GM18909 (cell line): Measurements from ENCODE around the gene CGB7.

Source experiments
- ATAC-seq: cut with Tn5 transposase; IDR thresholded peaks from one replicate; pipeline ENCODE4 v1.9.1; 2021; ENCODE audit warnings: mild to moderate bottlenecking; ENCODE audit not compliant: unreplicated experiment, poor library complexity

CGB7 gene

GRCh38 chr19:49017666-49018351 lies 39.7 kb downstream of the CGB7 start:
- ATAC-seq: no peak

DNA sequence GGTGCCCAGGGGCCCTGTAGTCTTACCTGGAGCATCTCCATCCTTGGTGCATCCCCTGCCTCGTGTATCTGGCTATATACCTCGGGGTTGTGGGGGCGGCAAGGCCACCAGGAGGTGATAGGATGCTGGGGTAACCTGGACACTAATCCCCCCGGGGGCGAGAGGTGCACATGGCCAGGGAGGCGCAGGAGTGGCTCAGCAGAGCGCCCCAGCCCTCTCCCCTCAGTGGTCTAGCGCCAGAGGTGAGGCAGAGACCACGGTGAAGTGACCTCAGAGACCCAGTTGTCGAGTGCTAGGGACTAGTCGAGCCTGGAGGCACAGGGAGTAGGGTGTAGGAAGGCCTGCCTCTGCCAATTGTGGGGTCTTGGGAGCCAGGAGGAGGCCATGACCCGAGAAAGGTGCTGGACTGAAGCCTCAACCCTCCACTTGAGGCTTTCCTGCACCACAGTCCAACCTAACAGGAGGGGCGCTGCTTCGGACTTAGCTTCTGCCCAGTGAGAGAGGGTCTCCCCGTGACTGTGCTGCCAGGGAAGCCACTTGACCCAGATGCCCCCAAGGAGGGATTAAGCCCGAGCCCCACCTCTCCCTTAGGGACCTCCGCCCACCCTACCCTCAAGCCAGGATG lies 40.4 kb downstream of the CGB7 start, which contains the start of gene LHB:
LHB (minus strand) TSS at position 51 of the 625 bp plus-strand sequence; CDS start at position 41, 10 bp downstream.
- no peak for ATAC-seq

- ATAC-seq: no peak
Observed at GRCh38 chr19:49016067-49016839, 41.3 kb downstream of the CGB7 start.

DNA sequence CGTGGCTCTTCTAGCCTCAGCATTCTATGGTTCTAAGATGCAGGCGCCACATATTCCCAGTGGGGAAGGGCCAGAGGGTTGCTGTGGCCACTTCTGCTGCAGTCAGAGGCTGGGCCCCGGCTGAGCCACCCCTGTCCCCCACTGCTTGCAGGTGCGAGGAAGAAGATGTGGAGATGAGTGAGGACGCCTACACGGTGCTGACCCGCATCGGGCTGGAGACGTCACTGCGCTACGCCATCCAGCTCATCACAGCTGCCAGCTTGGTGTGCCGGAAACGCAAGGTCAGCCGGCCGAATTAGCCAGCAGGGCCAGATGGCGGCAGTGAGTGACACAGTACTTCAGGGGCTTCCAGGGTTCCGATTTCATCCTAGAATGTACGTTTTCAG lies 42.7 kb downstream of the CGB7 start:
- no peak for ATAC-seq

DNA sequence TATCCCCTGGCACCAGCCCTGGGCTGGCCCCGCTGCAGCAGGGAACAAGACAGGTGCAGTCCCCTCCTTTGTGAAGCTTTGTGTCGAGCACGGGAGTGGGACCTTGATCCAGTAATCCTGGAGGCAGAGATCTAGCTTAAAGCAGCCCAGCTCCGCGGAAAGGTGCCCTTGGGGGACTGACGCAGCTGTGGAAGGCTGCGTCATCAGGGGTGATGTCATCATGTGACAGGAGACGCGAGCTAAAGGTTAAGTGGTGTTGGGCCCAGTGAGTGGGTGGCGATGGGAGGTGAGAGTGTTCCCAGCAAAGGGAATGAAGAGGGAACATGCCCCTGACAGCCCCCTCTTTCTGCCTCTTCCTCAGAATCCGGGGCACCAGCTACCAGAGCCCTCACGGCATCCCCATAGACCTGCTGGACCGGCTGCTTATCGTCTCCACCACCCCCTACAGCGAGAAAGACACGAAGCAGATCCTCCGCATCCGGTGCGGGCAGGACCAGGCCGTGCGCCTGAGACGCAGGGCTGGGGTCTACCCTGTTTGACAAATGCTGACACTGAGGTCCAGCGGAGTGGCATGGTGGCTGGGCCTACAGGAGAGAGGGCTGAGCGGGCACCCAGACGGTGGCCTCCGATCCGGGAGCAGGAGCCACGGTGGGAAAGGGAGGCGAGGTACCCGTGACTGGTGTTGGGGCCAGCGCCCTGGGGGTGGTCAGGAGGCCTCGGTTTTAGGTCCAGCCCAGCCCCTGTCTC lies 43.3 kb downstream of the CGB7 start:
- ATAC-seq: no peak

DNA sequence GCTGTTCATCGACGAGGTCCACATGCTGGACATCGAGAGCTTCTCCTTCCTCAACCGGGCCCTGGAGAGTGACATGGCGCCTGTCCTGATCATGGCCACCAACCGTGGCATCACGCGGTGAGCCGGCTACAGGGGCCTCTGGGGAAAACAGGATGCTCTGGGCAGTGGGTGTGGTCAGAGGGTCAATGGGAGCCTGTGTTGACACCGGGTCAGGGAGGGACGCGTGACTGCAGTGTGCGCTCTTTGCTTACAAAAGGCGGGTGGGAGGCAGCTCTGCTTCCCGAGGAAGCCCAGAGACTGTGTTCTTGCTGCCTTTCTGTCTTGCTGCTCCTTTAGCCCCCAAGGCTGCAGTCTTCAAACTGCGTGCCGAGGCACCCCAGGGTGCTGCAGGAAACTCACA lies 46.4 kb downstream of the CGB7 start:
- ATAC-seq: no peak

DNA sequence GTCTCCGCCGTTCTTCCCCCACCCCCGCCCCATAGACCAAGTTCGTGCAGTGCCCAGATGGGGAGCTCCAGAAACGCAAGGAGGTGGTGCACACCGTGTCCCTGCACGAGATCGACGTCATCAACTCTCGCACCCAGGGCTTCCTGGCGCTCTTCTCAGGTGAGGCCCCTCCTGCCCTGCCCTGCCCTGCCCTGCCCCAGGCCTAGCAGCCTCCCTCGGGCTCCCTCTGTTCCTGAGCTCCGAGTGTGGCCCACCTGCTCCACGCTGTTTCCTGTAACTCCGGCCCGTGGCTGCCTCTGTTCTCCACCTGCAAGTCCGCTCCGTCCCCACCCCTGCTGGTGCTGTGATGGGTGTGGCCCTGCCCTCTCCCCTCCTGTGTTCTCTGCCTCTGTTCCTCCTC lies 47.1 kb downstream of the CGB7 start:
- no peak for ATAC-seq

GRCh38 chr19:49009828-49010227 lies 47.7 kb downstream of the CGB7 start:
- no peak for ATAC-seq

DNA sequence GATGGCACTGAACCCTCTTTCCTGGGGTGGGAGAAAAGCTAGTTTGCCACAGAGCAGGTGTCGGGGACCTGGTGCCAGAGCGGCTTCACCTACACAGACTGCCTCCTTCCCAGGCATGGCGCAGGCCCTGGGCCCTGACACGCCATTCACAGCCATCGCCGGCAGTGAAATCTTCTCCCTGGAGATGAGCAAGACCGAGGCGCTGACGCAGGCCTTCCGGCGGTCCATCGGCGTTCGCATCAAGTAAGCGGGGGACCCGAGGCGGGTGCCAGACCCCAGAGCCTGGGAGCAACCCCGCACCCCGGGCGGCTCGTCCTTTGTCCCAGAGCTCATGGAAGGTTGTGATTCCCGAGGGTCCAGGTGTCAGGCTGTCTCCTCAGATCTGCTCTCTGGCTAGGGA lies 50.6 kb downstream of the CGB7 start:
- ATAC-seq: no peak

- ATAC-seq: no peak
Observed at GRCh38 chr19:49004964-49005614, 52.5 kb downstream of the CGB7 start.
